ENCODE measurements around the gene CX3CL1.
"Not testable (repeated sequence)": the region's sequence is repeated elsewhere in the genome, so short reads cannot be mapped to it uniquely, and the experiment has no call there.

CX3CL1 gene

DNA sequence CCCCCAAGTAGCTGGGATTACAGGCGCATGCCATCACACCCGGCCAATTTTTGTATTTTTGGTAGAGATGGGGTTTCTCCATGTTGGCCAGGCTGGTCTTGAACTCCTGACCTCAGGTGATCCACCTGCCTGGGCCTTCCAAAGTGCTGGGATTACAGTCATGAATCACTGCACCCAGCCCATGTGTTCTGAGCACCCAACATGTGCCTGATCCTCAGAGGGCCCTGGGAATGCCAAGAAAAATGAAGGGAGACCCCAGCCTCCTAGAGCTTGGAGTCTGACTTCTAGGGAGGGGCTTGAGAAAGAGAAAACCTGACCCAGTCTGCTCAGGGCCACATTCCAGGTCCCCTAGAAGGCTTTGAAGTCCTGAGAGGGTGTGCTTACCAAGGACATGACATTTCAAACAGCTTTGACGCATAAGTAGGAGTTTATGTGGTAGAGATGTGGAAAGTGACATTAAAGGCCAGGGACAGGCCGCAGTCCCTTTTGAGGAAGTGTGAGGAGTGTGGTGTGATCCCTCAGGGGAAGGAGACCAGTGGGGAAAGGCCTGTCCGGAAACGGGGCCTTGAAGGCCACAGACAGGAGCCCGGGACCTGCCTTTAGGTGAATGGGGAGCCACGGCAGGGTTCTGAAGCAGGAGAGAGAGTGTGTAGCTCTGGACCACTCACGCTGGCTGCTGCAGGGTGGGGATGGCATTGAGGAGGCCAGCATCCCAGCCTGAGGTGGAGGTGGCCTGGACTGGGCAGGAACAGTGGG, 14.8 kb upstream of the CX3CL1 start:
- peak; percentile 7 for DNase-seq

DNA sequence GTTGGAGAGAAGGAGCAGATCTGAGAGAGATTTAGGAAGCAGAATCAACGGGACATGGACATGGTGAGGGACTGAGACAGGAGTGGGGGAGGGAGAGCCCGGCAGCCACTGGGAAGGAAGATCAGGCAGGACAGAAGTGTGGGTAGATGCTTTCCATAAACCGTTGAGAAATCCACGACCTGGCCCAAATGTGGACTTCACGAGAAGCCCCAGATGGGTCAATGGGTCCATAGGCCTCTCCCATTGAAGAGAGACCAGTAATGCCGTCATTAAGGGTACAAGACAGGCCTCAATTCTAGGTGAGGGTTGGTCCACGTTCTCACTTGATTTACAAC, 14.2 kb upstream of the CX3CL1 start:
- DNase-seq: no peak

DNA sequence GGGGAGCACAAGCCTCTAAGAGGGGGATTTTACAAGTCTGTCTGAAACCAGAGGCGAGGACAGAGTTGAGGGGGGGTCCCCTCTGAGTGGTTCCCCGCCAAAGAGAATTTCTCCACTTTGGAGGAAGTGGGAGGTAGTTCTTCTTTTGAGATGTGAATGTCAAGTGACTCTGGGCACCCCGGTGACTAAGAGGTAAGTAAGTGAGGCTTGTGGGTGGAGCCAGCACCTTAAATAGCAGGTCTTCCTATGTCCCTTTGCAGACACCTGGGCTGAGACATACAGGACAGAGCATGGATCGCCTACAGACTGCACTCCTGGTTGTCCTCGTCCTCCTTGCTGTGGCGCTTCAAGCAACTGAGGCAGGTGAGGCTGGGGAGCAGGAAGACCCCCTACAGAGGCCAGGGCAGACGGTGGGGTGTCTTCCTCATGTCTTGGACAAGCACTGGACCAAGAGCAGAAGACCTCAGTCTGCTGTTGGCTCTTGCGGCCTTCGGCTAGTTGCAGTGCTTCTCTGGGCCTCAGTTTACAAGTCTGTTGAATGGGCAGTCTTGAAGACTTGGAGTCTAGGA, 13.7 kb upstream of the CX3CL1 start, which contains the start of gene CCL22:
Gene CCL22, plus strand, starts transcription at position 257 of the 569 bp plus-strand sequence. Its CDS starts 34 bp downstream, at position 291.
- DNase-seq: no peak

DNA sequence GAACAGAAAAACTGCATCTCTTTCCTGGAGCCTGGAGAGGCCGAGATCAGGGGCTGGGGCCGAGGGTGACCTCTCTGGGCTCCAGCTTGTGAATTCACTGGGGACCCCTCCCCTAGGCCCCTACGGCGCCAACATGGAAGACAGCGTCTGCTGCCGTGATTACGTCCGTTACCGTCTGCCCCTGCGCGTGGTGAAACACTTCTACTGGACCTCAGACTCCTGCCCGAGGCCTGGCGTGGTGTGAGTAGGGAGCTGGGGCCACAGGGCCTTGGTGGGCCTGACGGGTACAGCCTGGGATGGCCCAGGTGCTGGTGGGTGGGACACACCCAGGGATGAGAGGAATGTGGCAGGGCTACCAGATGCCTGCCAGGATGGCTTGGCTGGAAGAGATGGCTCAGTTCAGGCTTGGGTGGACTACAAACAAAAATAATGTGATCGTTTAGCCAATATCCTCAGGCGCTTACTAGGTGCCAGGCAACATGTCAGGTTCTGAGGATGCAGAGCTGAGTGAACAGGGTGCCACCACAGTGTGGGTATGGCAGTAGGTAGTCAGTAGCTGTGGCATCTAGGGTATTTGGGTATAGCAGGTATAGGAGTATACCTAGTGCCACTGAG, 11.9 kb upstream of the CX3CL1 start:
- no peak for DNase-seq

GRCh38 chr16:57361404-57361803, 10.9 kb upstream of the CX3CL1 start:
- no peak for DNase-seq

DNA sequence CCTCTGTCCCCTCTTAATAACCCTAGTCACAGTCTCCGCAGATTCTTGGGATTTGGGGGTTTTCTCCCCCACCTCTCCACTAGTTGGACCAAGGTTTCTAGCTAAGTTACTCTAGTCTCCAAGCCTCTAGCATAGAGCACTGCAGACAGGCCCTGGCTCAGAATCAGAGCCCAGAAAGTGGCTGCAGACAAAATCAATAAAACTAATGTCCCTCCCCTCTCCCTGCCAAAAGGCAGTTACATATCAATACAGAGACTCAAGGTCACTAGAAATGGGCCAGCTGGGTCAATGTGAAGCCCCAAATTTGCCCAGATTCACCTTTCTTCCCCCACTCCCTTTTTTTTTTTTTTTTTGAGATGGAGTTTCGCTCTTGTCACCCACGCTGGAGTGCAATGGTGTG, 8.1 kb upstream of the CX3CL1 start:
- DNase-seq: no peak

GRCh38 chr16:57366544-57367040, 5.7 kb upstream of the CX3CL1 start:
- peak; percentile 45 for DNase-seq

DNA sequence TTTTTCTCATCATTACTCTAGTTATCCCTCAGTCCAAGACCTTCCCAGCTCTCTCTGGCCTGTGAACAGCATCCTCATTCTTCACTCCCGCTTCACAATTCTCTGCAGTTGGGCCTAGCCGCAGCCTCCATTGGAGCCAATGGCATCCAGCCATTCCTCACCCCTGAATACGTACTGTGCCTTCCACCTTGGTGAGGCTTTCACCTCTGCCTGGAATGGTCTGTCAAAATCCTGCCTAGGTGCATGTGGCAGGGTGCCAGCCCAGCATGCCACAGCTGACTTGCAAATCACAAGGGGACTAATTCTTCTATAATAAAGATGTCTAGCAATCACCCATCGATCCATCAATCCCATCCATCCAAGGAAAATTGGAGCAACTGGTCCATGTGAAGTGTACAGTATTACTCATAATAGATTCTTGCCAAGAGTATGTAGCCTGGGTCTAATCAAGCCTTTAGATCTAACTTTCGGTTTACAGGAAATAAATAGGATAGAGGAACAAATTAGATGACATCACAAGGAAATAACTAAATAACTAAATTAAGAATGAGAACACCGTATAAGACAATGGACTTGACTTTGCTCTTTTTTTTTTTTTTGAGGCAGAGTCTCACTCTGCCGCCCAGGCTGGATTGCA, 5.1 kb upstream of the CX3CL1 start:
- DNase-seq: no peak

DNA sequence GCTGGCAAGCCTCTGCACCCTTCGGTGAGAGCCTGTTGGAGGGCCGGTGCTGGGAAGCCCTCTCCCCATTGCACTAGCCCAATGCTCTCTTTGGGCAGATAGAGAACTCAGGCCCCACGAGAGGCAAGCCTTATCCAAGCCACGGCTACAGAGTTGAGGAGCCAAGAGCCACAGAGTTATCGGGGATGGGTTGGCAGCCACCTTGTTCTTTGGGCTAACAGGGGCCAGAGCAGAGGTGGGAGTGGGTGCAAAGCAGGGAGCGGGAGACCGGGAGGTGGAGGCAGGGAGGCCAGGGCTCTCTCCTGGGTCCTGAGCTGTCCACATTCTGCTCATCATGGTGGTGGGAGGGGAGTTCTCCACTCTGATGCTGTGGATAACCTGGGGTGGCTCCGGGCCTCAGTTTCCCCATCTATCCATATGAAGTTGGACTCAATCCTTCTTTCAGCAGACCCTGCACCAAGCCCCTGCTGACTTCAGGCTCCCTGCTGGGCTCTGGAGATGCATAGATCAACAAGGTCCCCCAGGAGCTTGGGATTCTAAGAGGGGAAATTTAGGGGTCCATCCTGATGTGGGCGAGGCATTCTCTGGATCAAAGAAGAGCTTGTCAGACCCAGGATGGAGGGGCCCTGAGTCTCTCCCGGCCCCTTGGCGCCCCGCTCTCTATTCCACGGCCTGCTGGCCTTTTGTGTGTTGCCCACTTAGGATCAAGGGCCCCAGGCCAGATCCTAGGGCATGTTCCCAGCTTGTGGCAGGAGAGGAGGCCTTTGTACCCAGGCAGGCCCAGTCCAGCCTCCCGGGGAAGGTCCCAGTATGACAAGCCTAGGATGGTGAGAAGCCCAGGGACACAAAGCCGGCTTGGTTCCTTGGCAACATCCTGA, 557 bp upstream of the CX3CL1 start:
- no peak for DNase-seq

DNA sequence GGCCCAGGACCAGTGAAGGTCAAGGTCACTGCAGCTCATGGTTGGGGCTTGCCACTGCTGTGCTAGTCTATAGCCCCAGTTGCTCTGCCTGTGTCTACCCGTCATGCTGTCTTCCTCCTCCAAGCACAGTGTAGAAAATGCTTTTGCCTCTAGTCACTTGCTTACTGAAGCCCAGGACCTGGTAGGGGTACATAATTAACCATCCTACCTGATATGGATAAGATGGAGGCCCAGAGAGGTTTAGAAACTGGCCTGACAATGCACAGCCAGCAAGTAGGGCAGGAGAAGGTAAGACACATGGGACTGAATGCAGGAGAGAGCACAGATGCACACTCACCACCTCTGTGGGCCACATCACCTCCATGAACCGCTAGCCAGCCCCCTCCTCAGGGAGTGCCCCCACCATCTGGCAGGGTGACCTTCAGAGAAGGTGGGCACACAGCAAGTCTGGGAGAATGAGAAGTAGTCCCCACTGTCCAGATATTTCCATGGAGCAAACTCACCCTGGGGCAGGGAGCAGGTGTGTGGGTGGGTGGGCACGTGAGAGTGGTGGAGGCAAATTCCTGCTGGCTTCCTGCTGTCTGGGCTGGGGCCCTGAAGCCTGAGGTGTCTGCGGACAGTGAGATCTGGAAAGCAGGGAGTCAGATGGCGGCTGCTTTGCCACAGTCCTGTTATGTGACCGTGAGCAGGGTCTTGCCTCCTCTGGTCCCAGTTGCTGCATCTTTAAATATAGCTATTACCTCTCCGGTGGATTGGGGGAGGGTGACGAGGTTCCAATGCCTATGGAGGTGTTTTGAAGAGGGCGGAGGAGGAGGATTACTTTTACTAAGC, 1.0 kb downstream of the CX3CL1 start:
- DNase-seq: no peak

- no peak for DNase-seq
Observed at GRCh38 chr16:57374067-57374534, 1.8 kb downstream of the CX3CL1 start.

GRCh38 chr16:57374925-57375465, 2.7 kb downstream of the CX3CL1 start:
- DNase-seq: not testable (repeated sequence)

- no peak for DNase-seq
Observed at GRCh38 chr16:57376313-57376818, 4.1 kb downstream of the CX3CL1 start.

DNA sequence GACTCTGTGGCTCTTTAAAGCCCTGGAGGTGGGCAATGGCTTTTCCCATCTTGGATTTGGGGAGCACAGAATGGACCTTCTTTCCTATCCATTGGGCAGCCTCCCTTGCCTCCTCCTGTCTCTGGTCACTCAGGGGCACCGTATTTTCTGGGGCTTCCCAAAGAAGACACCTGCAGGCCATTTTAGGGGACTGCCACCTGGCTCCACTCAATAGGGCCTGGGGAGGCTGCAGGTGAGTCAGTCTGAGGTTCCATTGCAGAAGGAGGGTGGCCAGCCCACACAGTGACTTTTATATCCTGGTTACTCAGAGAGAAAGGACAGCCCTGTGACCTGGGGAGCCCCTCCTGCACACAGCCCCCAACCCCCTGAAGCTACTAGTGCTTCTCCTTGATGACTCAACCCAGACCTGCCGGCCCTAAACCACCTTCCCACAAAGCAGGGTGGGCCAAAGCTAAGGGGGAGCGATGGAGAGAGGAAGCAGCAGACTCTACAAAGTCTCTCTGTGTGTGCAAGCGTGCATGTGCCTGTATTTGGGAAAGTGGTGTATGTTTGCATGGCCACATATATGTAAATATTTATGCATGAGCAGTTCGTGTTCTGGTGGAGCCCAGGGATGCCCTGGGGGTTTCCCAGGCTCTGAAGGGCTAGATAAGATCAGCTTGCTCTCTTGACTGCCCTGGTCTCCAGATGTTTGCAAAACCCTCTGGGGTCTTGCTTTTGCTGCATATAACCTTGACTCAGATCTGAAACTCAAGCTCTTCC, 5.0 kb downstream of the CX3CL1 start:
- no peak for DNase-seq

GRCh38 chr16:57379579-57379978, 7.3 kb downstream of the CX3CL1 start:
- DNase-seq: no peak

GRCh38 chr16:57380671-57381462, 8.6 kb downstream of the CX3CL1 start:
- DNase-seq: peak; percentile 14

- no peak for DNase-seq
Observed at GRCh38 chr16:57381791-57382534, 9.7 kb downstream of the CX3CL1 start.

DNA sequence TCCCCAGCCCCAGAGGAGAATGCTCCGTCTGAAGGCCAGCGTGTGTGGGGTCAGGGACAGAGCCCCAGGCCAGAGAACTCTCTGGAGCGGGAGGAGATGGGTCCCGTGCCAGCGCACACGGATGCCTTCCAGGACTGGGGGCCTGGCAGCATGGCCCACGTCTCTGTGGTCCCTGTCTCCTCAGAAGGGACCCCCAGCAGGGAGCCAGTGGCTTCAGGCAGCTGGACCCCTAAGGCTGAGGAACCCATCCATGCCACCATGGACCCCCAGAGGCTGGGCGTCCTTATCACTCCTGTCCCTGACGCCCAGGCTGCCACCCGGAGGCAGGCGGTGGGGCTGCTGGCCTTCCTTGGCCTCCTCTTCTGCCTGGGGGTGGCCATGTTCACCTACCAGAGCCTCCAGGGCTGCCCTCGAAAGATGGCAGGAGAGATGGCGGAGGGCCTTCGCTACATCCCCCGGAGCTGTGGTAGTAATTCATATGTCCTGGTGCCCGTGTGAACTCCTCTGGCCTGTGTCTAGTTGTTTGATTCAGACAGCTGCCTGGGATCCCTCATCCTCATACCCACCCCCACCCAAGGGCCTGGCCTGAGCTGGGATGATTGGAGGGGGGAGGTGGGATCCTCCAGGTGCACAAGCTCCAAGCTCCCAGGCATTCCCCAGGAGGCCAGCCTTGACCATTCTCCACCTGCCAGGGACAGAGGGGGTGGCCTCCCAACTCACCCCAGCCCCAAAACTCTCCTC, 10.4 kb downstream of the CX3CL1 start:
- DNase-seq: no peak

Data from OCI-M1 (cell line).